ENCODE data around the gene MACROD2.

MACROD2 gene

GRCh38 chr20:15866916-15867730 is 1871.8 kb downstream of the MACROD2 start:
- no peak for DNase-seq (ENCODE audit: low read depth)

GRCh38 chr20:15867899-15868298 is 1872.6 kb downstream of the MACROD2 start:
- DNase-seq (ENCODE audit: low read depth), result no peak

GRCh38 chr20:15875446-15875845 is 1880.1 kb downstream of the MACROD2 start:
- DNase-seq (ENCODE audit: low read depth), result no peak

GRCh38 chr20:15882553-15882952 is 1887.2 kb downstream of the MACROD2 start:
- DNase-seq (ENCODE audit: low read depth), result peak; percentile 21

GRCh38 chr20:15886250-15886649 is 1890.9 kb downstream of the MACROD2 start:
- no peak for DNase-seq (ENCODE audit: low read depth)

GRCh38 chr20:15887387-15887786 is 1892.1 kb downstream of the MACROD2 start:
- DNase-seq (ENCODE audit: low read depth), result no peak

- DNase-seq (ENCODE audit: low read depth), result no peak
These were observed 1893.7 kb downstream of the MACROD2 start for GRCh38 chr20:15889061-15889460.

- DNase-seq (ENCODE audit: low read depth), result no peak
These were observed 1894.4 kb downstream of the MACROD2 start for GRCh38 chr20:15889514-15890256.

GRCh38 chr20:15890407-15890982 is 1895.2 kb downstream of the MACROD2 start:
- DNase-seq (ENCODE audit: low read depth), result no peak

GRCh38 chr20:15895126-15895525 is 1899.8 kb downstream of the MACROD2 start:
- peak; percentile 11 for DNase-seq (ENCODE audit: low read depth)

GRCh38 chr20:15895560-15896084 is 1900.3 kb downstream of the MACROD2 start:
- DNase-seq (ENCODE audit: low read depth), result no peak

GRCh38 chr20:15899967-15900366 is 1904.7 kb downstream of the MACROD2 start:
- DNase-seq (ENCODE audit: low read depth), result no peak

GRCh38 chr20:15900443-15900842 is 1905.1 kb downstream of the MACROD2 start:
- no peak for DNase-seq (ENCODE audit: low read depth)

- no peak for DNase-seq (ENCODE audit: low read depth)
These were observed 1907.2 kb downstream of the MACROD2 start for GRCh38 chr20:15902493-15902892.

- DNase-seq (ENCODE audit: low read depth), result no peak
These were observed 1910.3 kb downstream of the MACROD2 start for GRCh38 chr20:15905661-15906060.

GRCh38 chr20:15909995-15910394 is 1914.7 kb downstream of the MACROD2 start:
- no peak for DNase-seq (ENCODE audit: low read depth)

- no peak for DNase-seq (ENCODE audit: low read depth)
These were observed 1916.3 kb downstream of the MACROD2 start for GRCh38 chr20:15911581-15911980.

GRCh38 chr20:15913391-15914025 is 1918.2 kb downstream of the MACROD2 start:
- no peak for DNase-seq (ENCODE audit: low read depth)

- no peak for DNase-seq (ENCODE audit: low read depth)
These were observed 1921.3 kb downstream of the MACROD2 start for GRCh38 chr20:15916623-15917022.

- DNase-seq (ENCODE audit: low read depth), result no peak
These were observed 1922.0 kb downstream of the MACROD2 start for GRCh38 chr20:15917283-15917682.

GRCh38 chr20:15918631-15919030 is 1923.3 kb downstream of the MACROD2 start:
- no peak for DNase-seq (ENCODE audit: low read depth)

- DNase-seq (ENCODE audit: low read depth), result no peak
These were observed 1923.8 kb downstream of the MACROD2 start for GRCh38 chr20:15919118-15919517.

Data from GM04504 (cell line).